ENCODE data around the gene PRKACG. TPM values are rescaled to one million over a fixed set of nuclear protein-coding genes. Genes with fewer than 3 reads are reported as not detected.

PRKACG gene
- total and polyA plus RNA-seq, 2 of the 8 experiments (the other 6 are each of a cell fraction or from before 2014, with no cell fraction given) = not detected

GRCh38 chr9:68966496-68966944 is 47.4 kb downstream of the PRKACG start (continued):
- TF ChIP-seq SRF (IDR thresholded peaks at IDR 0.05; ENCODE audit: low read depth, low read length) = no peak
- no peak for TF ChIP-seq TCF12 (IDR thresholded peaks at IDR 0.05; ENCODE audit: low read depth, low read length)
- TF ChIP-seq, protein P1, sequence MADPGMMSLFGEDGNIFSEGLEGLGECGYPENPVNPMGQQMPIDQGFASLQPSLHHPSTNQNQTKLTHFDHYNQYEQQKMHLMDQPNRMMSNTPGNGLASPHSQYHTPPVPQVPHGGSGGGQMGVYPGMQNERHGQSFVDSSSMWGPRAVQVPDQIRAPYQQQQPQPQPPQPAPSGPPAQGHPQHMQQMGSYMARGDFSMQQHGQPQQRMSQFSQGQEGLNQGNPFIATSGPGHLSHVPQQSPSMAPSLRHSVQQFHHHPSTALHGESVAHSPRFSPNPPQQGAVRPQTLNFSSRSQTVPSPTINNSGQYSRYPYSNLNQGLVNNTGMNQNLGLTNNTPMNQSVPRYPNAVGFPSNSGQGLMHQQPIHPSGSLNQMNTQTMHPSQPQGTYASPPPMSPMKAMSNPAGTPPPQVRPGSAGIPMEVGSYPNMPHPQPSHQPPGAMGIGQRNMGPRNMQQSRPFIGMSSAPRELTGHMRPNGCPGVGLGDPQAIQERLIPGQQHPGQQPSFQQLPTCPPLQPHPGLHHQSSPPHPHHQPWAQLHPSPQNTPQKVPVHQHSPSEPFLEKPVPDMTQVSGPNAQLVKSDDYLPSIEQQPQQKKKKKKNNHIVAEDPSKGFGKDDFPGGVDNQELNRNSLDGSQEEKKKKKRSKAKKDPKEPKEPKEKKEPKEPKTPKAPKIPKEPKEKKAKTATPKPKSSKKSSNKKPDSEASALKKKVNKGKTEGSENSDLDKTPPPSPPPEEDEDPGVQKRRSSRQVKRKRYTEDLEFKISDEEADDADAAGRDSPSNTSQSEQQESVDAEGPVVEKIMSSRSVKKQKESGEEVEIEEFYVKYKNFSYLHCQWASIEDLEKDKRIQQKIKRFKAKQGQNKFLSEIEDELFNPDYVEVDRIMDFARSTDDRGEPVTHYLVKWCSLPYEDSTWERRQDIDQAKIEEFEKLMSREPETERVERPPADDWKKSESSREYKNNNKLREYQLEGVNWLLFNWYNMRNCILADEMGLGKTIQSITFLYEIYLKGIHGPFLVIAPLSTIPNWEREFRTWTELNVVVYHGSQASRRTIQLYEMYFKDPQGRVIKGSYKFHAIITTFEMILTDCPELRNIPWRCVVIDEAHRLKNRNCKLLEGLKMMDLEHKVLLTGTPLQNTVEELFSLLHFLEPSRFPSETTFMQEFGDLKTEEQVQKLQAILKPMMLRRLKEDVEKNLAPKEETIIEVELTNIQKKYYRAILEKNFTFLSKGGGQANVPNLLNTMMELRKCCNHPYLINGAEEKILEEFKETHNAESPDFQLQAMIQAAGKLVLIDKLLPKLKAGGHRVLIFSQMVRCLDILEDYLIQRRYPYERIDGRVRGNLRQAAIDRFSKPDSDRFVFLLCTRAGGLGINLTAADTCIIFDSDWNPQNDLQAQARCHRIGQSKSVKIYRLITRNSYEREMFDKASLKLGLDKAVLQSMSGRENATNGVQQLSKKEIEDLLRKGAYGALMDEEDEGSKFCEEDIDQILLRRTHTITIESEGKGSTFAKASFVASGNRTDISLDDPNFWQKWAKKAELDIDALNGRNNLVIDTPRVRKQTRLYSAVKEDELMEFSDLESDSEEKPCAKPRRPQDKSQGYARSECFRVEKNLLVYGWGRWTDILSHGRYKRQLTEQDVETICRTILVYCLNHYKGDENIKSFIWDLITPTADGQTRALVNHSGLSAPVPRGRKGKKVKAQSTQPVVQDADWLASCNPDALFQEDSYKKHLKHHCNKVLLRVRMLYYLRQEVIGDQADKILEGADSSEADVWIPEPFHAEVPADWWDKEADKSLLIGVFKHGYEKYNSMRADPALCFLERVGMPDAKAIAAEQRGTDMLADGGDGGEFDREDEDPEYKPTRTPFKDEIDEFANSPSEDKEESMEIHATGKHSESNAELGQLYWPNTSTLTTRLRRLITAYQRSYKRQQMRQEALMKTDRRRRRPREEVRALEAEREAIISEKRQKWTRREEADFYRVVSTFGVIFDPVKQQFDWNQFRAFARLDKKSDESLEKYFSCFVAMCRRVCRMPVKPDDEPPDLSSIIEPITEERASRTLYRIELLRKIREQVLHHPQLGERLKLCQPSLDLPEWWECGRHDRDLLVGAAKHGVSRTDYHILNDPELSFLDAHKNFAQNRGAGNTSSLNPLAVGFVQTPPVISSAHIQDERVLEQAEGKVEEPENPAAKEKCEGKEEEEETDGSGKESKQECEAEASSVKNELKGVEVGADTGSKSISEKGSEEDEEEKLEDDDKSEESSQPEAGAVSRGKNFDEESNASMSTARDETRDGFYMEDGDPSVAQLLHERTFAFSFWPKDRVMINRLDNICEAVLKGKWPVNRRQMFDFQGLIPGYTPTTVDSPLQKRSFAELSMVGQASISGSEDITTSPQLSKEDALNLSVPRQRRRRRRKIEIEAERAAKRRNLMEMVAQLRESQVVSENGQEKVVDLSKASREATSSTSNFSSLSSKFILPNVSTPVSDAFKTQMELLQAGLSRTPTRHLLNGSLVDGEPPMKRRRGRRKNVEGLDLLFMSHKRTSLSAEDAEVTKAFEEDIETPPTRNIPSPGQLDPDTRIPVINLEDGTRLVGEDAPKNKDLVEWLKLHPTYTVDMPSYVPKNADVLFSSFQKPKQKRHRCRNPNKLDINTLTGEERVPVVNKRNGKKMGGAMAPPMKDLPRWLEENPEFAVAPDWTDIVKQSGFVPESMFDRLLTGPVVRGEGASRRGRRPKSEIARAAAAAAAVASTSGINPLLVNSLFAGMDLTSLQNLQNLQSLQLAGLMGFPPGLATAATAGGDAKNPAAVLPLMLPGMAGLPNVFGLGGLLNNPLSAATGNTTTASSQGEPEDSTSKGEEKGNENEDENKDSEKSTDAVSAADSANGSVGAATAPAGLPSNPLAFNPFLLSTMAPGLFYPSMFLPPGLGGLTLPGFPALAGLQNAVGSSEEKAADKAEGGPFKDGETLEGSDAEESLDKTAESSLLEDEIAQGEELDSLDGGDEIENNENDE (IDR thresholded peaks at IDR 0.05; ENCODE audit: insufficient replicate concordance, low read length) = no peak
- TF ChIP-seq, protein P2, sequence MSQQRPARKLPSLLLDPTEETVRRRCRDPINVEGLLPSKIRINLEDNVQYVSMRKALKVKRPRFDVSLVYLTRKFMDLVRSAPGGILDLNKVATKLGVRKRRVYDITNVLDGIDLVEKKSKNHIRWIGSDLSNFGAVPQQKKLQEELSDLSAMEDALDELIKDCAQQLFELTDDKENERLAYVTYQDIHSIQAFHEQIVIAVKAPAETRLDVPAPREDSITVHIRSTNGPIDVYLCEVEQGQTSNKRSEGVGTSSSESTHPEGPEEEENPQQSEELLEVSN (IDR thresholded peaks at IDR 0.05) = no peak

All from H1 (cell line).